B cell (primary cell): ENCODE data around the gene SCYL2.

Experiments used
- EZH2 ChIP-seq: IDR thresholded peaks from 2 replicates; pipeline ENCODE4 v1.6.1; 2012; ENCODE audit warnings: borderline replicate concordance, low read depth, mild to moderate bottlenecking, moderate library complexity, low read length; ENCODE audit not compliant: insufficient read depth, poor library complexity, severe bottlenecking
- TF ChIP-seq, protein P1 (sequence below): fragments of 200-600 bp; IDR thresholded peaks from one replicate; pipeline ENCODE4 v1.8.0; 2022; ENCODE audit warnings: antibody characterized with exemption, mild to moderate bottlenecking

DNA sequence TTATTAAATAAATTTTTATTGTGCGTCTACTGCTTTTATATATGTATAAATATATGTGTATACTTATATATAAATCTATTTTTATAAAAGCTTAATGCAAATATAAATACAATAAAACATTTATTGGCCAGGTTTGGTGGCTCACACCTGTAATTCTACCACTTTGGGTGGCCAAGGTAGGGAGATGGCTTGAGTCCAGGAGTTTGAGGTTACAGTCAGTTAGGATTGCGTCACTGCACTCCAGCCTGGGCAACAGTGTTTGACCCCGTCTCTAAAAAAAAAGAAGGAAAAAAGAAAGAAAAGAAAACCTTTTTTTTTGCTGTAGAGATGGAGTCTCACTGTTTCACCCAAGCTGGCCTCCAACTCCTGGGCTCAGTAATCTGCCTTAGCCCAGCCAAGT lies 45.5 kb upstream of the SCYL2 start:
- TF ChIP-seq, protein P1, sequence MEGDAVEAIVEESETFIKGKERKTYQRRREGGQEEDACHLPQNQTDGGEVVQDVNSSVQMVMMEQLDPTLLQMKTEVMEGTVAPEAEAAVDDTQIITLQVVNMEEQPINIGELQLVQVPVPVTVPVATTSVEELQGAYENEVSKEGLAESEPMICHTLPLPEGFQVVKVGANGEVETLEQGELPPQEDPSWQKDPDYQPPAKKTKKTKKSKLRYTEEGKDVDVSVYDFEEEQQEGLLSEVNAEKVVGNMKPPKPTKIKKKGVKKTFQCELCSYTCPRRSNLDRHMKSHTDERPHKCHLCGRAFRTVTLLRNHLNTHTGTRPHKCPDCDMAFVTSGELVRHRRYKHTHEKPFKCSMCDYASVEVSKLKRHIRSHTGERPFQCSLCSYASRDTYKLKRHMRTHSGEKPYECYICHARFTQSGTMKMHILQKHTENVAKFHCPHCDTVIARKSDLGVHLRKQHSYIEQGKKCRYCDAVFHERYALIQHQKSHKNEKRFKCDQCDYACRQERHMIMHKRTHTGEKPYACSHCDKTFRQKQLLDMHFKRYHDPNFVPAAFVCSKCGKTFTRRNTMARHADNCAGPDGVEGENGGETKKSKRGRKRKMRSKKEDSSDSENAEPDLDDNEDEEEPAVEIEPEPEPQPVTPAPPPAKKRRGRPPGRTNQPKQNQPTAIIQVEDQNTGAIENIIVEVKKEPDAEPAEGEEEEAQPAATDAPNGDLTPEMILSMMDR, result no peak
- no peak for TF ChIP-seq EZH2
